NCI-H1694 treated with DMSO at 0.1 percent for 48 hours (cell line): ENCODE data around the gene EFCAB6.
"Not testable (repeated sequence)": the region's sequence is repeated elsewhere in the genome, so short reads cannot be mapped to it uniquely, and the experiment has no call there.

Experiments used
- DNase-seq: peaks from one replicate; lab custom pipeline; 2025; lab: John Stamatoyannopoulos, UW

Gene EFCAB6

DNA sequence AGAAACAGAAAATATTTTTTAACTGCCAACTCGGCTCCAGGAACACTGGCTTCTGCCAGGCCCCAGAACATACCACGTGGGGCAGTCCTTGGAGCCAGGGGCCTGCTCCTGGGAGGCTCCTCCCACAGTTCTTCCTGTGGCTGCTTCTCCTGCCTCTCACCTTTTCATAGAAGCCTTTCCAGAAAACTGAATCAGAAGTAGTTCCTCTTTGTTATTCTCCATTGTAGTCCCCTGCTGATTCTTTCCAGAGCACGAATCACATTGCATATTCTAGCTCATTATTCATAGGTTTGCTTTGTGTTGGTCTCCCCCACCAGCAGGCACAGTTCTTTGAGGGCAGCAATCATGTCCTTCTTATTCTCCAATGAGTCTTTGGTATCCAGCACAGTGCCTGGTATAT is 106.0 kb downstream of the EFCAB6 start:
- no peak for DNase-seq

DNA sequence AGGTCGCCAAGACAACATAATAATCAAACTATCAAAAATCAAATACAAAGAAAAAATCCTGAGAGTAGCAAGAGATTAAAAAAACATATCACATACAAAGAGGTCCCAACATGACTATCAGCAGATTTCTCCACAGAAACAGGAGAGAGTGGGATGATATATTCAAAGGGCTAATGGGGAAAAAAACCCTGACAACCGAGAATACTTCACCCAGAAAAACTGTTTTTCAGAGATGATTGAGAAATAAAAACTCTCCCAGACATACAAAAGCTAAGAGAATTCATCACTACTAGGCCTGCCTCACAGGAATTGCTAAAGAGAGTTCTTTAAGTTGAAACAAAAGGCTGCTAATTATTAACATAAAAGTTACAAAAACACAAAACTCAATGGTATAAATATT is 108.1 kb downstream of the EFCAB6 start:
- no peak for DNase-seq

DNA sequence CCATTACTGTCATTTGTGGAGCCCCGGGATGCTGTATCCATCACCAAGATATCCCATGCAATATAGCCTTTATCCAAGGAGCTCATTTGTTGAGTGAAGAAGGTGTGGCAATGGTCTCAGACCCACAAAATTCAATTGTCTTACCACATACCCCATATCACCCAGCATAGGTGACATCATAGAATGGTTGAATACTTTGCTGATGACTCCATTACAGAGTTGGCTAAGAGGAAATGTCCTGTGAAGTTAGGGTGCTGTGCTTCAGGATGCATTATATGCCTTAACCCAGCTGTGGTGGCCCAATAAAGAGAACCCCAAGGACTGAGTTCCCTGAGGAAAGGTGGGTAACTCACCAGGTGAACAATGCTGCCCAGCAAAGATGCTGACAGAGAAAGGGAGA is 113.7 kb downstream of the EFCAB6 start:
- DNase-seq: no peak

DNA sequence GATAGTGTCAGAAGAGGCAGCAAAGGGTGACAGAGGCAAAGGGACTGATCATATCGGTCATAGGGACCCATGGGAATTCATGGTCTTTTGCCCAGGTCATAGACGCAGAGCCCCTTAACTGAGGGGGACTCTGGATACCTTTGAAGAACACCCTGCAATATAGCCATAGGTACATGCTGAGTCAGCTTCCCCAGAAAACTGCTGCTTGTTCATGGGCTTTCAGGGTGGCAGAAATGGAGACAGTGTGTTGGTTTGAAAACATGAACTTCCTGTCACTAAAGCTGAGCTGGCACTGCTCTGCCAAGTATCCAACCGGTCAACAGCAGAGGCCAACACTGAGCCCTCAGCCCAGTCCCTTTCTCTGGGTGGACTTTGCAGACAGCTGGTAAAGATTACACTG is 114.2 kb downstream of the EFCAB6 start:
- DNase-seq: no peak

DNA sequence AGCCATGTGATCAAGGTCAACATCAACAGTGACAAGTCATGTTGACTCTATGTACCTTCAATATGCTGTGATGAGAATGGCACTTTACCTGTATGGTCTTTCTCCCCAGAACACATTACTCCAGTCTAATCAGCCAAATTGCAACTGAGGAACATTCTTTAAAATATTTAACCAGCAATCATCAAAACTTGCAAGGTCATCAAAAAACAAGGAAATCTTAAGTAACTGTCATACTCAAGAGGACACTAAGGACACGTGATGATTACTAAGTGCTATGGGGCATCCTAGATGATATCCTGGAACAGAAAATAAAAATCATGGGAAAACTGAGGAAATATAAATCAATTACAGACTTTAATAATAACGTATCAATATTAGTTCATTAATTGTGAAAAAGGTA is 118.9 kb downstream of the EFCAB6 start:
- DNase-seq: no peak

DNA sequence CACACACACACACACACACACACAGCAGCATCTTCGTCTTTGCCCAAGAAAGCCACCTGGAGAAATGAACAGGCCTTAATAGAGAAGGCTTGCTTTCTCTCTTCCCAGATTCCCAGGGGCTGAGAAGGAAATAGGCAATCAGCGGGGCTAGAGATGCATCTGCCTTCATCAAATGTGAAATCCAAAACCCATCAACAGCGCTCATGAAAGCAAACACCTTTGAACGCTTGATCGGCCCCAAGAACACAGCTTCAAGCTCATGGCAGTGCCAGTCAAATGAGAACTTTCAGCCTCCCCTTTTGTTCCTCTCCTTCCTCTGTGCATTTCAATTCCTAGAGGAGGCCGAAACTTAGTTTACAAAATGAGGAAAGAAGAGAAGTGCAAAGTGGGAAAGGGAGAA is 122.7 kb downstream of the EFCAB6 start:
- no peak for DNase-seq

DNA sequence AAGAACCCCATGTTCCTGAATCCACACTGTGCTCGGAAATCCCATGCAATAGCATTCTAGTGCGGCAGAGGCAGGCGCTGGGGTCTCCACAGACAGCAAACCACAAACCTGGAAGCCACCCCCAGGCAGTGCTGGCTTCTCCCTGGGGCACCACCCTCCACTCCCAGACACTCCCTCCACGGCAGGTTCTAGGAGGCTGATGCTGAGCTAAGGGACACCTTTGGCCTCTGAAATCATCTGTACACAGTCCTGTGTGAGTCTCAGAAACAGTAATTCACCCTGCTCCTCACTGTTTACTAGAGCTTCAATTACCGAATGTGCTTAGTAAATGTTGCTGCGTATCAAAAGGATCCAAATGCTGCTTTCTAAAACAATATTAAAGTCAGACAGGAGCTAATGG is 129.3 kb downstream of the EFCAB6 start:
- DNase-seq: no peak

DNA sequence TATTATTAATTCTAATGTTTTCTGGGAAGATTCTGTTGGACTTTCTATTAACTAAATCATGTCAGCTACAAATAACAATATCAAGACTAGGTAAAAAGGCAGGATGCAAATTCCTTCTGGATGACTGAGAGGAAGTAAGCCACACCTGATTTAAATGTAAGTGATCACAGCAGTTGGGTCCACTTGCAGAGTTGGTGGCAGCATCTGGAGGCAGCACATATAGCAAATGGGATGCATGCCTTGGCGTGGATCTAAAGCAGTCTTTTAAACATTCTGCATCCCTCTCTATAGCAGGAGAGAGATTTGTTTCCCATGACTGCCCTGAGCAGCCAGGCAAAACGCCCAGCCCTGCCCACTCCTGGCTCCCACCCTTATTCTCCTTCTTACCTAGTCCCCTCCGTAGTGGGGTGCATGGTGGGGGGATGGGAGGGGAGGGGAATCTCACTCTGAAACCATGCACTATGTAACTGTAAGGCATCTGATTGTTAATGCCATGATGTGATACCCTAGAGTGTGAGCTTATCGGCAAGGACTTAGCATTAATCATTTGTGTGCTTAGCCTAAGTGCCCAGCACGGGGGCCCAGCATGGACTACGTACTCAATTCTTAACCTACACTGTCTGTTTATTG is 130.3 kb downstream of the EFCAB6 start:
- DNase-seq: no peak

DNA sequence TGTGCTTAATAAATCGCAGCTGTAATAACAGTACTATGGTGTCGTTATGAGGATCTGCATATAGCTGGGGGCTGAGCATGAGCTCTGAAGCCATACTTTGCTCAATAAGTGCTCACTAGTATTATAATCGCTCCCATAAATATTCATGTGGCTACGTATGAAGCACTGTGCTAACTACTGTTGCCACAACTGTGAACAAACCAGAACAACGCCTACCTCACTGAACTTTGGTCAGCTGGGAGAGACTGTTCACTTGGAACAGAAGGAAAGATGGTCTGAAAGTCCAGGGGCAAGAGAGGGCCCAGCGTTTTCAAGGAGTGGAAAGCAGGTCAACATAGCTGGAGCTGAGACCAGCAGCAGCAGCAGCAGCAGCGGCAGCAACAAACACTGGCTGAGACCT is 141.6 kb downstream of the EFCAB6 start:
- no peak for DNase-seq

DNA sequence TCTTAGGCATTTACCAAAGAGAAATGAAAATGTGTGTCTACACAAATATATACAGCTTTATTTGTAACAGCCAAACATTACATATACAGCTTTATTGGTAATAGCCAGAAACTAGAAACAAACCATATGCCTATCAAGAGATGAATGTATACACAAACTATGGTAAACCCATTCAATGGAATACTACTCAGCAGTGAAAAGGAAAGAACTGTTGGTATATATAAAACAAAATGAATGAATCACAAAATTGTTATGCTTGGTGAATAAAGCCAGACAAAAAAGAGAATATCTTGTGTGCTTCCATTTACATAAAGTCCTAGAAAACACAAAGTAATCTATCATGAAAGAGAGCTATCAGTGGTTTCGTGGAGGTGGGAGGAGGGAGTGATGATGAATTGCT is 142.9 kb downstream of the EFCAB6 start:
- no peak for DNase-seq

DNA sequence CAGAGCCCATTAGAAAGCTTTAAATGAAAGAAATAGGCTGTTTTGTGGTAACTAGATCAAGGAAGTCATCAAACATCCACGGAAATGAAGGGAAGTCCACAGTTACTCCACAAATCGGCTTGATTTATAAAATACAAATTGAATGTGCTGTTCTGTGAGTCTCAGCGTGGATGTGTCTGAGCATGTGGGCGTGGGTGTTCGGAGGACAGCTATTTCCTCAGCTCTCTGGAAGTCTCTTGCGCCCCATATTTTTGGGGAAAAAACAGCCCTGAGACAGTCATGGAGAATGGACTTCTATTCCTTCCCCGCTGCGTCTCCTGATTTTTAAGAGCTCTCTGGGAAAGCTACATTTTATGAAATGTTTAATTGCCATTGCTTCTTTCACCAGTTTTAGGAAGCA is 144.4 kb downstream of the EFCAB6 start:
- no peak for DNase-seq

DNA sequence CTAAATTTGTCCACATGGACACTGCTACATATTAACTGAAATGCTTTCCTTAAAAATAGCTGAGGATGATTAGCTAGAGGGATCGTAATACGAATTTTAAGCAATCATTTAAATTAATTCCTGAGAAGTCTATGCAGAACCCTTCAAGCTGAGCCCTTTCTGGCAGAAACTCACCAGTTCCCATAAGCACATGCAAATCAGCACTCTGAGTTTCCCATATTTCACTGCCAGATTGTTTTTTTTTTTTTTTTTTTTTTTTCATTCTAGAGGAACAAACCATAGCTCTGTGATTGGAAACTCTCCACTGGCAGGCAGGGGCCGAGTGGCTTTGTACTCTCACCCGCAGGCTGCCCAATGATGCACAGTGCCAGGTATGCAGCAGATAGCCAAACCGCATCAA is 145.6 kb downstream of the EFCAB6 start:
- no peak for DNase-seq

DNA sequence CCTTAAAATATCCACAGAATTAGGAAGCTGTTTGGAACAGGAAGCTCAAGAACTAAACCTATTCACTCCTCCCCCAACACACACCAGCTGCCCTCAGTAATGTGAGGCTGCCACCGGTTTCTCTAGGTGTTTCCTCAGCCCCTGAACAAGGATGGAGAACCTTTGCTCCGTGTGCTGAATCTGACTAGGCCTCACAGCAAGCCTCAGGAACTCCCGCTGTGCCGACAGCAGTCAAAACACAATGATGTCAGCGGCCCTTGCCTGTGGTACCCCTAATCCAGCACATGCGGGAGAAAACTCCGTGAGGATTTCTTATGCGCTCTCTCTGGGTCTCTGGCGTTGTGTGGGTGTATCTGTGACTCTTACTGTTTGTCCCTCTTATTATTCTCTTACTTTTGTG is 153.3 kb downstream of the EFCAB6 start:
- DNase-seq: no peak

DNA sequence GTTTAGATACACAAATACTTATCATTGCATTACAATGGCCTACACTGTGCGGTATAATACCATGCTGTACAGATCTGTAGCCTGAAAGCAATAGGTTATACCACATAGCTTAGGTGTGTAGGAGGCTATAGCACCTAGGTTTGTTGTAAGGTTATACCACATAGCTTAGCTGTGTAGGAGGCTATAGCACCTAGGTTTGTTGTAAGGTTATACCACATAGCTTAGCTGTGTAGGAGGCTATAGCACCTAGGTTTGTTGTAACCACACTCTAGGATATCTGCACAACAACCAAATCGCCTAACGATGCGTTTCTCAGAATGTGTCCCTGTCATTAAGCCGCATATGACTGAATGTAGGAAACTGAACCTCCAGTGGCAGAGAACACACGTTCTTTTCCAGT is 155.5 kb downstream of the EFCAB6 start:
- not testable (repeated sequence) for DNase-seq

DNA sequence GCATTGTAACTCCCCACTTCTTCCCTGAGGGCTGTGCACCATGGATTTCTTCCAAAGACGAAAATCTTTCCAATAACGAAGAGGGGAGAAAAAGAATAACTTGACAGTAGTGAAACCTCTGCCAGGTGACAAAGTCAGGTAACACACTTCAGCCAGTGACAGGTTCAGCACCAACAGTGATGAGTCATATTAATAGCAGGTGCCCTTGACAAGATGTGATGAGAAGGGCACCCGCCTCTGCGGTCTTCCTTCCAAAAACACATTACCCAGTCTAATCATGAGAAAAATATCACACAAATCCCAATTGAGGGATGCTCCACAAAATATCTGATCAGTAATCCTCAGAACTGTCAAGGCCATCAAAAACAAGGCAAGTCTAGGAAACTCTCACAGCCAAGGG is 157.8 kb downstream of the EFCAB6 start:
- no peak for DNase-seq

DNA sequence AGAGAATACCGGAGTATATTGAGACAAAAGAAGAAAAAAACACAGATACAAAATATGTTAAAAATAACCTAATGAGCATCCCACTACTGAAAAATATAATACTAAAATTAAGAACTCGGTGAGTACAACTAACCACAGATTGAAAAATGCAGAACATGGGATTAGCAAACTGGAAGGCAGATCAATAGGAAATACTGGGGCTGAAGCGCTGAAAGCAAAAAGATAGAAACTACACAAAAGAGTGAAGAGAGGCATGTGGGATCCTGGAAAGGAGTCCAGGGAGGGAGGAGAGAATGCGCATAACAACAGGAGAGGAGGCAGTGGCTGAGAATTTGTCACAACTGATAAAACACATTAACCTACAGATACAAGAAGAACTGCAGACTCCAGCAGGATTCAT is 159.3 kb downstream of the EFCAB6 start:
- no peak for DNase-seq

DNA sequence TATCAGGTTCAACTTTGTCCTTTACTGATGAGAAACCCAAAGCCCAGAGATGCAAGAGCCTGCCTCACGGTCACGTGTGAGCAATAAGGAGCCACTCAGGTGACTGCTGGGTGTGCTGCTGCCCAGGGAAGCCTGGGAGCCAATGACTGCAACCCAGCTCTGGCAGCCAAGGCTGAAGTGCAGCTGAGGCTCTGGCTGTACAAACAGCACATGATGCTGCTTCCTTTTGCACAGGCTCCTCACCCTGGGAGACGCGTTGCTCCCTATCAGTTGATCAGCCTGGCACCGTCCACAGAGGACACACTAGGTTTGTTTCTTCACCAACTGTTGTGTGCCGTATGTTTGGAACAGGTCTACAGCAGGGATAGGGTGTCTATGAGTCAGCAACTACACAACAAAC is 168.7 kb downstream of the EFCAB6 start:
- peak; percentile 1 for DNase-seq

DNA sequence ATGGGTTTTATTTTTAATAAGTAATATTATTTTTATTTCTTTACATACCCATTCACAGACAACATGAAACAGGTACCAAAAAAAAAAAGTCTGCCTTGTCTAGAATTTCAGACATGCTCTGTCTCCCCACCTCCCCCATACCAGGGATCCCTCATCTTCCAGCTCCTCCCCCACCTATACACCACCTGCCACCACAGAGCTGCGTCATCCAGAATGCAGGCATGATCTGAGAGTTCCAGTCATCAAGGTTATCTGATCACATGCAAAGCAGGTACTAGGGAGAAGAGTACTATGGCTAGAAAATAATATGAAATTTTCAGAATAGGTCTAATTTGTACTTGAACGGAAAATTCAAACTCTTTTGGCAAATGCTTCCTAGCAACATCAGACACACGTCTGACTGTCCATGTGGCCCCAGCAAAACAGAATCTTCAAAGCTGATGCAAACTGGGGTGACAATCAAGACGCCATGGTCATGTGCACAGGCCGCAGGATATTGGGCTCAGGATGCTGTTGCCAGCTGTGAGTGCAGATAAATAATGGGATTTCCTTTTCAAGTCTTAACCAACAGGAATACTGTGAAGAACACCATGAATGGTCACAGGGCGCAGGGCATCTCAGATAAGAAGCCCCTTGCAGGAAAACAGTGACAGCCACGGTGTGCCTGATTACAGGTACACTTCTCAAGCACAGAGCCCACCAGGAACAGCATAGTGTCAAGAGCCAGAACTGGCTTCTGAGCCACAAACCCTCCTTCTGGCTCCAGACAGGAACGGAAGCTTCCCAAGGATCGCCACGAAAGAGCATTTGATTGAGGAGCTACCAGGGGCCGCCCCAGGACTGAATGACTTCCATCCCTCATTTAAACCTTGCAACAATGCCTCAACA is 169.5 kb downstream of the EFCAB6 start:
- DNase-seq: no peak

DNA sequence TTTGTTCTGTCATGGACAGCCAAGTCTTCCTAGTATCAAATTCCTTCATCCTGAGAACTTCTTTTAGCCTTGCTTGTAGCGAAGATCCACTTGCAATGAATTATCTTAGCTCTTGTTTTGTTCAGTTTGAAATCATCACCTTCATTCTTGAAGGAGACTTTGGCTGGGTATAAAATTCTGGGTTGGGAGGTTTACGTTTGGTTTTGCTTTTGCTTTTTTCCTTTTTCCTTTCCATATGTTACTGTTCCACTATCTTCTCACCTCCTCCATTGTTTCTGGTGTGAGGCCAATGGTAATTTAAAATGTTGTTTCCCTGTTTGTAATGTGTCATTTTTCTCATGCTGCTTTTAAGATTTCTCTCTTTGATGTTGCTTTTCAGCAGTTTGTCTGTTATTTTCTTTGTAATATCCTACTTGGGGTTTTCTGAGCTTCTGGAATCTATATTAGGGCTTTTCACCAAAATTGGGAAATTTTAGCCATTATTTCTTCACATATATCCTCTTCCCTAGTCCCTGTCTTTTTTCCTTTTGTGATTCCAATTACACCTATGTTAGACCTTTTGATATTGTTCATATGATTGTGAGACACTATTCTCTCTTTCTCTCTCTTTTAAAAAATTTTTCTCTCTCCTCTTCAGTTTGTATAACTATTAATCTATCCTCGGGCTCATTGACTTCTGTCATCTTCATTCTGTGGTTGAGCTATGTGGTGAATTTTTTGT is 172.7 kb downstream of the EFCAB6 start:
- no peak for DNase-seq

DNA sequence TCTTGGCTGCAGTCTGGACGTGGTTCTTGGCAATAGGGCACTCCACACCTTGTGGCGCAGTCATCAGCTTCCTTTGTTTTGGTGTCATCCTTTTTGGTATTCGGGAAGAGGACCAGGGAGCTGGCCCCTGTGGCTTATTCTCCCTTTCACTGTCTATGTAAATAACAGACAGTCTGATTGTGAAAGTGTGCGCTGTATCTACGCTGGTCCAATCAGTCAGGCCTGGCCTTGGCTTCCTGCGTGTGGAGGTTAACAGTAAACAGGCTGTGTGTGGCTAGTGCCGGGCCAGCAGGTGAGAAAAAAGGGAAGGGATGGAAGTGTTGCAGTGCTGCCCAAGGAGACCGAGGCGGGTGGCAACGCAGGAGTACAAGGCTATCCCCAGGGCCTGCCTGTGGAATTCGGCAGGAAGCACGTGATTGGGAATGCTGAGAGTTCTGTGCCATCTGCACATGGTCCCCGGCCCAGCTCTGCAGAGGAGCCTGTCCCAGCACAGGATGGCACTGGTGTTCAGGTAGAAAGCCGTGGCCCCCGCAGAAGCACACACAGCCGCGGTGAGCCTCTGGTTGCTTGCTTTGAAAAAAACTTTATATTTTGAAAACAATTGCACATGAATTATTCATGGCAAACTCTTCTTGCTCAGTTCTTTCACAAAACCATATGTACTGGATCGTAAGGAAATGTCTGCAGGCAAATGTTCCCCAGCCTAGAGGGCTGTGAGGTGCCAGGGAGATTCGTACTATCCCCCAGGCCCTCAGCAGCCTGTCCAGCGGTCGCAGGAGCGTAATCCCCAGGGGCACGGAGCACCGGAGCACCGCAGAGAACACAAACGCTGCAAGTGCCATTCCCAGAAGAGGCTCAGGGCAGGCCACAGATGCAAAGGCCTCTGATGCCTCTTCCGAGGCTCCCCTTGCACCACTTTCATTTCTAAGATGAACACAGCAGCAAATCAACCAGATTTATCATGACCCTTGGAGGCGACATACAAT is 174.5 kb downstream of the EFCAB6 start:
- no peak for DNase-seq

DNA sequence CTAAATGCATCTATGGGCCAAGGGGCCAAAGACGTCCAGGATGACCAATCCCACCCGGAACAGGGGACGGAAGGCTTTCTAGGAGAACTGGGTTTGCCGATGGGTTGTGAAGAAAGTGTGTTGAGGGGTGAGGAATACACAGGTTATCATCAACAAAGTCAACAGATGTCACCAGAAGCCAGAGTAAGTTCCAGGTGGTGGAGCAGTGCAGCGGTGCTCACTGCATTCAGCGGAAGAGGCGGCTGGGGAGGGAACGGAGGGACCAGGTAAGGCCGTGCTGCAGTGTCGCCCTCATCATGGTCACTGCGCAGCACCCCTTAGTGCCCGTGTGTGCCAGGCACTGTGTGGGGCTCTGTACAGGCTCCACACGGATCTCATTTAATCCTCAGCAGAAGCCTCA is 176.0 kb downstream of the EFCAB6 start:
- peak; percentile 1 for DNase-seq

DNA sequence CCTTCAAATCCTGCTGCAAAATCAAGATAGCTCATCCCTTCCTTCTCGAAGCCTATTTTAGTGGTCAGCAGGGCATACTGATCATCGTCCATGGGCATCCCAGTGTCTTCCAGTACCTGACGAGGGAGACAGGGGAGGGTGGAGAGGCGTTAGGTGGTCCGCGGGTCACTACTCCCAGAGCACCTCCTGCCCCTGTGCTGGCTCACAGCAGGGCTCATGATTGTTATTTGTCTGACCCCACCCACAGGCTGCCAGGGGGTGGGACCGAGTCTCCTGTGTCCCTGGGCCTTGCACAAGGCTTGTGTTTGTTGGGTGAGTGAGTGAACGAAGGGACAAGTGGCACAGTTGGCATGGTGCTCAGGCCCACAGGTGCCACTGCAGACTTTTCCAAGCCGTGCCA is 177.0 kb downstream of the EFCAB6 start:
- DNase-seq: no peak
